K562 (cell line): ENCODE data around the gene ESAM. TPM values are rescaled to one million over a fixed set of nuclear protein-coding genes. Genes with fewer than 3 reads are reported as not detected.

Experiments used
- AFF1 ChIP-seq, 2 experiments: fragments of 450-650 bp; IDR thresholded peaks; 2 replicates each; pipeline ENCODE4 v1.6.1; 2018; ENCODE audit warnings: mild to moderate bottlenecking in 2 of 2, low read depth in 1 of 2; ENCODE audit not compliant: partially characterized antibody in 2 of 2
- CREM ChIP-seq: IDR thresholded peaks from 2 replicates; pipeline ENCODE4 v1.6.1; 2014; ENCODE audit warnings: antibody characterized with exemption, low read depth
- MAZ ChIP-seq, 2 experiments: fragments of 450-650 bp in 1 of 2; sonication (generic) in 1 of 2; formaldehyde crosslinking; IDR thresholded peaks in 1 of 2; conservative IDR thresholded peaks in 1 of 2; 2 replicates each; pipeline versions ENCODE4 v1.4.0 to v1.5.0; 2020; ENCODE audit warnings: mild to moderate bottlenecking in 1 of 2, missing genetic modification reagents in 1 of 2
- MYC ChIP-seq, 2 experiments: fragments of 250-450 bp in 1 of 2; sonication (Bioruptor Pico) in 1 of 2; IDR thresholded peaks; 2 replicates each; pipeline versions ENCODE4 v1.5.1 to v1.6.1; 2012 to 2021; ENCODE audit warnings: low read depth in 2 of 2, borderline replicate concordance in 1 of 2, improper control_type of control experiment in 1 of 2, low read length in 1 of 2, mild to moderate bottlenecking in 1 of 2, moderate library complexity in 1 of 2
- PTBP1 ChIP-seq: fragments of 200-400 bp; formaldehyde crosslinking; IDR thresholded peaks from 2 replicates; pipeline ENCODE4 v1.6.1; 2017; ENCODE audit warnings: low read depth, low read length
- SRSF9 ChIP-seq: fragments of 200-400 bp; formaldehyde crosslinking; IDR thresholded peaks from 2 replicates; pipeline ENCODE4 v1.6.1; 2017; ENCODE audit warnings: low read depth, low read length, borderline replicate concordance
- polyA plus RNA-seq, 8 experiments: library from polyadenylated mRNA; depleted of rRNA in 4 of 8; stranded (reverse) in 5 of 8; unstranded in 3 of 8; fragments of >200 nt; fragmentation: Nextera tagmentation in 2 of 8; fragmentation: Illumina TruSeq in 1 of 8; extraction: Ambion mirVana in 2 of 8; extraction: Trizol in 1 of 8; gene quantifications; 2 replicates each; pipeline versions ENCODE4 v1.2.1 to v1.2.3, GENCODE V29; 2011 to 2014; ENCODE audit warnings: inconsistent platforms in 1 of 8, missing spikeins in 1 of 8
- total RNA-seq, 7 experiments: library from RNA; depleted of rRNA in 6 of 7; stranded (reverse); fragments of >200 nt in 6 of 7; fragmentation: Illumina TruSeq in 2 of 7; extraction: Trizol in 2 of 7; gene quantifications; 2 replicates each; pipeline versions ENCODE4 v1.2.1 to v1.2.3, GENCODE V29; 2011 to 2021; ENCODE audit warnings: low replicate concordance in 1 of 7
- TF ChIP-seq, protein P1 (sequence below): sonication (generic); formaldehyde crosslinking; IDR thresholded peaks from 2 replicates; pipeline ENCODE4 v1.8.1; 2022; ENCODE audit warnings: missing genetic modification reagents
- TF ChIP-seq, protein P2 (sequence below): fragments of 450-650 bp; IDR thresholded peaks from 2 replicates; pipeline ENCODE4 v1.6.1; 2016; ENCODE audit warnings: mild to moderate bottlenecking, moderate library complexity

ESAM gene
- total and polyA plus RNA-seq, 9 of the 15 experiments (the other 6 are each of a cell fraction or from before 2014, with no cell fraction given): 0.06 to 1.5 (median 0.22) TPM

- TF ChIP-seq, protein P1, sequence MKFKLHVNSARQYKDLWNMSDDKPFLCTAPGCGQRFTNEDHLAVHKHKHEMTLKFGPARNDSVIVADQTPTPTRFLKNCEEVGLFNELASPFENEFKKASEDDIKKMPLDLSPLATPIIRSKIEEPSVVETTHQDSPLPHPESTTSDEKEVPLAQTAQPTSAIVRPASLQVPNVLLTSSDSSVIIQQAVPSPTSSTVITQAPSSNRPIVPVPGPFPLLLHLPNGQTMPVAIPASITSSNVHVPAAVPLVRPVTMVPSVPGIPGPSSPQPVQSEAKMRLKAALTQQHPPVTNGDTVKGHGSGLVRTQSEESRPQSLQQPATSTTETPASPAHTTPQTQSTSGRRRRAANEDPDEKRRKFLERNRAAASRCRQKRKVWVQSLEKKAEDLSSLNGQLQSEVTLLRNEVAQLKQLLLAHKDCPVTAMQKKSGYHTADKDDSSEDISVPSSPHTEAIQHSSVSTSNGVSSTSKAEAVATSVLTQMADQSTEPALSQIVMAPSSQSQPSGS (CRISPR knock-in tag): no peak
- no peak for TF ChIP-seq PTBP1
- TF ChIP-seq, protein P2, sequence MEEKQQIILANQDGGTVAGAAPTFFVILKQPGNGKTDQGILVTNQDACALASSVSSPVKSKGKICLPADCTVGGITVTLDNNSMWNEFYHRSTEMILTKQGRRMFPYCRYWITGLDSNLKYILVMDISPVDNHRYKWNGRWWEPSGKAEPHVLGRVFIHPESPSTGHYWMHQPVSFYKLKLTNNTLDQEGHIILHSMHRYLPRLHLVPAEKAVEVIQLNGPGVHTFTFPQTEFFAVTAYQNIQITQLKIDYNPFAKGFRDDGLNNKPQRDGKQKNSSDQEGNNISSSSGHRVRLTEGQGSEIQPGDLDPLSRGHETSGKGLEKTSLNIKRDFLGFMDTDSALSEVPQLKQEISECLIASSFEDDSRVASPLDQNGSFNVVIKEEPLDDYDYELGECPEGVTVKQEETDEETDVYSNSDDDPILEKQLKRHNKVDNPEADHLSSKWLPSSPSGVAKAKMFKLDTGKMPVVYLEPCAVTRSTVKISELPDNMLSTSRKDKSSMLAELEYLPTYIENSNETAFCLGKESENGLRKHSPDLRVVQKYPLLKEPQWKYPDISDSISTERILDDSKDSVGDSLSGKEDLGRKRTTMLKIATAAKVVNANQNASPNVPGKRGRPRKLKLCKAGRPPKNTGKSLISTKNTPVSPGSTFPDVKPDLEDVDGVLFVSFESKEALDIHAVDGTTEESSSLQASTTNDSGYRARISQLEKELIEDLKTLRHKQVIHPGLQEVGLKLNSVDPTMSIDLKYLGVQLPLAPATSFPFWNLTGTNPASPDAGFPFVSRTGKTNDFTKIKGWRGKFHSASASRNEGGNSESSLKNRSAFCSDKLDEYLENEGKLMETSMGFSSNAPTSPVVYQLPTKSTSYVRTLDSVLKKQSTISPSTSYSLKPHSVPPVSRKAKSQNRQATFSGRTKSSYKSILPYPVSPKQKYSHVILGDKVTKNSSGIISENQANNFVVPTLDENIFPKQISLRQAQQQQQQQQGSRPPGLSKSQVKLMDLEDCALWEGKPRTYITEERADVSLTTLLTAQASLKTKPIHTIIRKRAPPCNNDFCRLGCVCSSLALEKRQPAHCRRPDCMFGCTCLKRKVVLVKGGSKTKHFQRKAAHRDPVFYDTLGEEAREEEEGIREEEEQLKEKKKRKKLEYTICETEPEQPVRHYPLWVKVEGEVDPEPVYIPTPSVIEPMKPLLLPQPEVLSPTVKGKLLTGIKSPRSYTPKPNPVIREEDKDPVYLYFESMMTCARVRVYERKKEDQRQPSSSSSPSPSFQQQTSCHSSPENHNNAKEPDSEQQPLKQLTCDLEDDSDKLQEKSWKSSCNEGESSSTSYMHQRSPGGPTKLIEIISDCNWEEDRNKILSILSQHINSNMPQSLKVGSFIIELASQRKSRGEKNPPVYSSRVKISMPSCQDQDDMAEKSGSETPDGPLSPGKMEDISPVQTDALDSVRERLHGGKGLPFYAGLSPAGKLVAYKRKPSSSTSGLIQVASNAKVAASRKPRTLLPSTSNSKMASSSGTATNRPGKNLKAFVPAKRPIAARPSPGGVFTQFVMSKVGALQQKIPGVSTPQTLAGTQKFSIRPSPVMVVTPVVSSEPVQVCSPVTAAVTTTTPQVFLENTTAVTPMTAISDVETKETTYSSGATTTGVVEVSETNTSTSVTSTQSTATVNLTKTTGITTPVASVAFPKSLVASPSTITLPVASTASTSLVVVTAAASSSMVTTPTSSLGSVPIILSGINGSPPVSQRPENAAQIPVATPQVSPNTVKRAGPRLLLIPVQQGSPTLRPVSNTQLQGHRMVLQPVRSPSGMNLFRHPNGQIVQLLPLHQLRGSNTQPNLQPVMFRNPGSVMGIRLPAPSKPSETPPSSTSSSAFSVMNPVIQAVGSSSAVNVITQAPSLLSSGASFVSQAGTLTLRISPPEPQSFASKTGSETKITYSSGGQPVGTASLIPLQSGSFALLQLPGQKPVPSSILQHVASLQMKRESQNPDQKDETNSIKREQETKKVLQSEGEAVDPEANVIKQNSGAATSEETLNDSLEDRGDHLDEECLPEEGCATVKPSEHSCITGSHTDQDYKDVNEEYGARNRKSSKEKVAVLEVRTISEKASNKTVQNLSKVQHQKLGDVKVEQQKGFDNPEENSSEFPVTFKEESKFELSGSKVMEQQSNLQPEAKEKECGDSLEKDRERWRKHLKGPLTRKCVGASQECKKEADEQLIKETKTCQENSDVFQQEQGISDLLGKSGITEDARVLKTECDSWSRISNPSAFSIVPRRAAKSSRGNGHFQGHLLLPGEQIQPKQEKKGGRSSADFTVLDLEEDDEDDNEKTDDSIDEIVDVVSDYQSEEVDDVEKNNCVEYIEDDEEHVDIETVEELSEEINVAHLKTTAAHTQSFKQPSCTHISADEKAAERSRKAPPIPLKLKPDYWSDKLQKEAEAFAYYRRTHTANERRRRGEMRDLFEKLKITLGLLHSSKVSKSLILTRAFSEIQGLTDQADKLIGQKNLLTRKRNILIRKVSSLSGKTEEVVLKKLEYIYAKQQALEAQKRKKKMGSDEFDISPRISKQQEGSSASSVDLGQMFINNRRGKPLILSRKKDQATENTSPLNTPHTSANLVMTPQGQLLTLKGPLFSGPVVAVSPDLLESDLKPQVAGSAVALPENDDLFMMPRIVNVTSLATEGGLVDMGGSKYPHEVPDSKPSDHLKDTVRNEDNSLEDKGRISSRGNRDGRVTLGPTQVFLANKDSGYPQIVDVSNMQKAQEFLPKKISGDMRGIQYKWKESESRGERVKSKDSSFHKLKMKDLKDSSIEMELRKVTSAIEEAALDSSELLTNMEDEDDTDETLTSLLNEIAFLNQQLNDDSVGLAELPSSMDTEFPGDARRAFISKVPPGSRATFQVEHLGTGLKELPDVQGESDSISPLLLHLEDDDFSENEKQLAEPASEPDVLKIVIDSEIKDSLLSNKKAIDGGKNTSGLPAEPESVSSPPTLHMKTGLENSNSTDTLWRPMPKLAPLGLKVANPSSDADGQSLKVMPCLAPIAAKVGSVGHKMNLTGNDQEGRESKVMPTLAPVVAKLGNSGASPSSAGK: peak; percentile 9; the same call in 1 of the 2 replicates
- TF ChIP-seq CREM: no peak
- TF ChIP-seq SRSF9: no peak
- no peak for TF ChIP-seq AFF1 (IDR thresholded peaks at IDR 0.05; ENCODE audit: low read depth in 1 of 2, partially characterized antibody in 2 of 2)
- peak; percentile 61 for TF ChIP-seq MYC (IDR thresholded peaks at IDR 0.05; ENCODE audit: low read depth, low read length)
- TF ChIP-seq MYC (CRISPR knock-in tag; IDR thresholded peaks at IDR 0.05; ENCODE audit: borderline replicate concordance, low read depth): no peak
- TF ChIP-seq MAZ (CRISPR knock-in tag; conservative IDR thresholded peaks at IDR 0.05 in 1 of 2, IDR thresholded peaks at IDR 0.05 in 1 of 2): peak in 1 of 2 experiments; percentile 30; a peak in 1 of 4 replicates
These were observed 1.3 kb upstream of the ESAM start (continued) for GRCh38 chr11:124763156-124763947.
